HG03139 (cell line): Measurements from ENCODE around the gene ADGRD1.
"Not testable (repeated sequence)": the region's sequence is repeated elsewhere in the genome, so short reads cannot be mapped to it uniquely, and the experiment has no call there.

ENCODE experiments used
- ATAC-seq: cut with Tn5 transposase; IDR thresholded peaks from one replicate; pipeline ENCODE4 v1.9.1; 2021; ENCODE audit not compliant: unreplicated experiment

Gene ADGRD1

DNA sequence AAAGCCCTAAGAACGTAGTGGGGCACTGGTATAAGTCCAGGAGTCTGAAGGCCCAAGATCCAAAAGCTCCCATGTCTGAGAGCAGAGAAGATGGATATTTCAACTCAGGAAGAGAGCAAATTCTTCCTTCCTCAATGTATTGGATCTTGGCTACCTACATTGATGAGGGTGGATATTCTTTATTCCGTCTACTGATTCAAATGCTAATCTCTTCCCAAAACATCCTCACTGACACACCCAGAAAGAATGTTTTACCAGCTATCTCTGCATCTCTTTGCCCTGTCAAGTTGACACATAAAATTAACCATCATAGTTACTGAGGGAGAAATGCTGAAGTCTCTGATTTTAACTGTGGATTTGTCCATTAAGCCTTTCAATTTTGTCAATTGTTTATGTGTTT is 16.6 kb upstream of the ADGRD1 start:
- ATAC-seq = no peak

DNA sequence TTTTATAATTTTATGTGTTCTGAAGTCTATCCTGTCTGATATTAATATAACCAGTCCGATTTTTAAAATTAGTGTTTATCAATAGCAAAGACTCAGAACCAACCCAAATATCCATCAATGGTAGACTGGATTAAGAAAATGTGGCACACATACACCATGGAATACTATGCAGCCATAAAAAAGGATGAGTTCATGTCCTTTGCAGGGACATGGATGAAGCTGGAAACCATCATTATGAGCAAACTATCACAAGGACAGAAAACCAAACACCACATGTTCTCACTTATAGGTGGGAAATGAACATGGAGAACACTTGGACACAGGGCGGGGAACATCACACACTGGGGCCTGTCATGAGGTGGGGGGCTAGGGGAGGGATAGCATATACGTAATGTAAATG is 16.2 kb upstream of the ADGRD1 start:
- not testable (repeated sequence) for ATAC-seq

DNA sequence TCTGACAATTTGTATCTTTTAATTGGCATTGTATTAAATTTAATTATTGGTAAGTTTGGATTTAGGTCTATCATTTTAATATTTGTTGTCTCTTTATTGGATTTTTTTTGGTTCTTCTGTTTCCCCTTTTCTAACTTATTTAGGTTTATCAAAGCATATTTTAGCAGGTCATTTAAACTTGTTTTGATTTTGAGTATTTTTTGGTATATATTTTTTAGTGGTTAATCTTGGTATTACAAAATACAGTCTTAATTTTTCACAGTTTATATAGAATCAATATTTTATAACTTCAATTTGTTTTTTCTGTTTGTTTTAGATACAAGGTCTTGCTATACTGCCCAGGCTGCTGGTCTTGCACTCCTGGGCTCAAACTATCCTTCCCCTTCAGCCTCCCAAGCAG is 15.5 kb upstream of the ADGRD1 start:
- ATAC-seq = no peak

DNA sequence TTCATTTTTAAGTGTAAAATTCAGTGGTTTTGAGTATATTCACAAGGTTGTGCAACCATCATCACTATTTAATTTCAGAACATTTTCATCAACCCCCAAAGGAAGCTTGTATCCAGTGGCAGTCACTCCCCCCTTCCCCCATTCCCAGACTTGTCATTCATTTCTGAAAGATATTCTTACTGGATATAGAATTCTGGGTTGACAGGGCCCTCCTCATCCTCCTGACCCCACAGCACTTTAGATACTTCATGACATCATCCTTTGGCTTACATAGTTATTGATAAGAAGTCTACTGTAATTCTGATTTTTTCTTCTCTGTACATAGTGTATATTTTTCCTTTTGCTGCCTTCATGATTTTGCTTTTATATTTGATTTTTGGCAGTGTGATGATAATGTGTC is 8.8 kb upstream of the ADGRD1 start:
- no peak for ATAC-seq

DNA sequence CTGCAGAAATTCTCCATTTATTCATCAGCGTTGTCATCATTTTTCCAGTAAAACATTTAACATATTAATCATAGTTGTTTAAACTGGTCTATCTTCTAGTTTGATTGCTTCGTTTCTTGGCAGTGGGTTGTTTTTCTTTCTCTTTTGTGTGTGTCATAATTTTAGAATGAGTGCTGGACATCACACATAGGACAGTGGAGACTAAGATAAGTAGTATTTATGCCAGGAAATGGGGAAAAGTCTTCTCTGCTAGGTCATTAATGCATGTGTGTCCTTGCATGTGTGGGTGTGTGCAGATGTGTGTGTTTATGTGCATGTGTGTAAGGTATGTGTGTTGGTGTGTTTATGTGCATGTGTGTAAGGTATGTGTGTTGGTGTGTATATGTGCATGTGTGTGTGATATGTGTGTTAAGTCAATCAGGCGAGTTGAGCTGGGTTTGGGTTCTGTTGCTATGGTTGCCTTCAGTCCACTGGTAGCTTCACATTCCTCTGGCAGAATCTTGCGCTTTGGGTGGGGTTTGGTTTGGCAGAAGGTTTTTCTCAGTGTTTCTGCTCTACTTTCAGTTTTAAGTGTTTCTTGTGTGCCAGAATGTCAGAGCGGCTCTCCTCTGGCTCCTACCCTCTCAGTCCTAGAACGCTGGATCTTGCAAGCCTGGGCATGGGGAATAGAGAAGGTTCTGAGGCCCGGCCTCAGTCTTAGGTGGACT is 7.8 kb upstream of the ADGRD1 start:
- no peak for ATAC-seq

DNA sequence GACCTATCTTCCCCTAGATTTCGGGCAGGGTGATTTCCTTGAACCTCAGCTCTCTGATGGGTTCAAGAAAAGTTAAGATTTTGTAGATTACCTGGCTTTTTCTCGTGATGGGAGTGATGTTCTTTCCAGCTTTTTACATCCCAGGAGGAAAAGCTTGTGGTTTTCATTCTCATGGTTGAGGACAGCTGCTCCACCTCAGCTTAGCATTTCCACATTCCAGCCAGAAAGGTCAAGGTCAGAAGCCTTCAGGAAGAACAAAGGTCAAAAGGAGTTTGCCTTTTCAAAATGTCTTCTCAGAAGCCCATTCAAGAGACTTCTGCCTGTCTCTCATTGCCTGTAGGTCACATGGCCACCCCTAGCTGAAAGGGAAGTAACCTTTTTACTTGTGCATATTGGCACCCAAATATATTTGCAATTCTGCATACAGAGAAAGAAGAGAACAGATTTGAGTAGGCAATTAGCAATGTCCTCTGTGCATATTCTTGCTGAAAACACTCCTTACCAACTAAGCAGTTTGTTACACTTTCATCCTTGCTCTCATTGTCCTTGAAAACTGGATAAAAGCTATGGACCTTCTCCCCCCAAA is 6.6 kb upstream of the ADGRD1 start:
- no peak for ATAC-seq

DNA sequence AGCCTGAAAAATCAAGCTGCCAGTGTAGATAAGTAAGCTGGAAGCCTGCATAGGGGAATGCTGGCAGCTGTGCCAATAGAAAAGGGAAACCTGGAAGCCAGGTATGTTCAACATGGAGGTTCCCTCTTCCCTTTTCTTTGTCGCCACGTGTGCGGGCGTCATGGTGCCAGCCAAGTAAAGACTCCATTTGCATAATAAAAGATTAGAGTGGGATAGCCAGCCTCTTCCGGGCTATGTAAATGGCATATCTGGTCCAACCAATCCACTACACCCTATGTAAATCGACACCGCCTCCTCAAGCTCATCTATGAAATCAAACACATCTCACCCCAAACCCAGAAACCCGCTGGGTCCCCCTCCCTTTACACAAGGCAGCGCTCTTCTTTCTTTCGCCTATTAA is 5.6 kb upstream of the ADGRD1 start:
- ATAC-seq = no peak

DNA sequence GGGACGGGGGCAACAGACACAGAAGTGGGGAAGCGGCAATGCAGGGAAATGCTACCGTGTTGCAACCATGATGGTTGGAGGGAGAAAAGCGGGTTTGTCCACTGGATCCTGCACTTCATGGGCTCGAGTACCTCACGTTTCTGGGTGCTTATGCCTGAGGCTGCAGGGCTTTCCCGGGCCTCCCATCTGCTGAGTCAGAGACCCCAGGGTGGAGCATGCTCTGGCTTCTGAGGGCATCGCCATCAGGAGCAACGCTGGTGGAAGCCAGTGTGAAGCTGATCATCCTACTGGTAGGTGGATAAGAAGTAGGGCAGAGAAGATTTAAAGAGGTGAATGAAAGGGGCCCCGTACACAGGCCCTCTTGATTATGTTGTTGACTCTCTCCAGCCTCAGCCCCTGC is 5.0 kb upstream of the ADGRD1 start:
- no peak for ATAC-seq

DNA sequence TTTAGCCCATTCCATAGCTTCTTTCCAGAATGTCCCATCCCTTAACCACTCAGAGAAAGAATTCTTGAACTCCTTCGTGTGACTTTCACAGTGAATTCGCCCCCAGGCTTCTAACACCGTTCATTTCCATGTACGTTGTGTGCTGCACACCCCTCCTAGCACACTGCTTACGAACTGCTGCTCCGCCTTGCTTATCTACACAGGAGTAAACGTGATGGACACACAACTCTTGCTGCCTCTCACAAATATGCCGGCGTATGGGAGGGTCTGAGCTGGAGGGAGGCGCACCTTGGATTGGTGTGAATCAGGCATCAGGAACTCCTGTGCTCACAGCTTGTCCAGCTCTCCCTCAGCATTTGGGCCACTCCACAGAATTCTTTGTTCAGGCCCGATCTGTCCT is 3.9 kb upstream of the ADGRD1 start:
- ATAC-seq = no peak

DNA sequence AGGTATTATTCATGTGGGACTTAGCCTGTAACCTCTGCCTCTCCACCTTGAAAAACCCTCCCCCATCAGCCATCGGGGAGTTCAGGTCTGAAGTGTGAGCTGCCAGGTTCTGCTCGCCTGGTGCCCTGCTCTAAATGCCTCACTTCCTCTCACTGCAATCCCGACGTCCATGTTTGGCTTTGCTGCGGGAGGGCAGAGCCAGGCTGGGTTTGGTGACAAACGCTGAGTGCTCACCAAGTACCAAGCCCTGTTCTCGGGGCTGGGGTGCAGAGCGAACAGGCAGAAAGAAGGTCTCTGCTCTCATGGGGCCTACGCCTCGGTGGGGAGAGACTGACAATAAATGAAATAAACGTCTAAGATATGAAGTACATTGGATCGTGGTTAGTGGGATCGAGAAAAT is 2.1 kb upstream of the ADGRD1 start:
- ATAC-seq = no peak

DNA sequence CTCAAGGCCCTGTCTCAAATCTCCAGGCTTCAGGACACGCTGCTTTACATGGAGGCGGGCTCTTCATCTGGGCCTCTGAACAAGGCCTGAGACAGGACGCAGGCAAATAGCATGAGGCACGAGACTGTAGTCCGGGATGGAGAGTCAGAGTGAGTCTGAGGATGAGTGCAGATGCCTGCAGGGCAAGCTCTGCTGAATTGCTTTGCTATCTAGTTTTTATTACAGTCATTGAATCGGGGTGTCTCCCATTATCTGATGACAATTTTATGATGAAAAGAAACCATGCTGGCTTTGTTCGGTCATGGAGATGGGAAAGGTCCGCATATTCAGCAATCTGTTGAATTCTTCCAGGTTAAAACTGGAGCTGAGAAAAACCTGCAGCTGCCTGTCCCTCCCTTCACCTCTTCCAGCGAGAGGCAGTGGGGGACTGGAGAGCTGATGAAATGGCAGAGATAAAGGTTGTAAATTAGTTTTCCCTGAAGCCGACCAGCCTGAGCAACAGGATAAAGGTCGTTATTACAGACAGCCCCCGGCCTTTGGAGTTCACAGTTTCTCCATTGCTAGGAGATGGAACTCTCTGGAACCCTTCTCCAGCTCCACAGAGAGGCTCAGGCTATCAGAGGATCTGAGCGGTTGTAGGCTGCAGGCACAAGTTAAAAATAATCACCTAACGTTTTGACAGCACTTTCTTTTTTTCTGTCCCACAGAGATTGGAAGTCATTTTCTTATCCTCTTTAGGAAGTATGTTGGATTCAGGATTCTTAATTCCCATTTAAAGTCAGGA is 1.3 kb upstream of the ADGRD1 start:
- no peak for ATAC-seq

DNA sequence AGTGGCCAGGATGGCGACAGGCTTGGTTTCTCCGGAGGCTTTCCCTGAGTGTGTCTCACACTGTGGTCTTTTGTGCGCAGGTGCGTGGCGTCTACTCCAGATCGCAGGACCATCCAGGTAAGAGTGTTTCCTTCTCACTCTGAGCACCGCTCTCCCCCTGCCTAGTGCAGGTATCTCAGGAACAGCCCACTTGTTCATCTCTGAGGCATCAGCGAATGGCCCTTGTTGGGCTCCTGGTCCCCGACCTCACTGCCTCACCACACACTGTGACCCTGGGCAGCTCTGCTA is 781 bp downstream of the ADGRD1 start:
- no peak for ATAC-seq

DNA sequence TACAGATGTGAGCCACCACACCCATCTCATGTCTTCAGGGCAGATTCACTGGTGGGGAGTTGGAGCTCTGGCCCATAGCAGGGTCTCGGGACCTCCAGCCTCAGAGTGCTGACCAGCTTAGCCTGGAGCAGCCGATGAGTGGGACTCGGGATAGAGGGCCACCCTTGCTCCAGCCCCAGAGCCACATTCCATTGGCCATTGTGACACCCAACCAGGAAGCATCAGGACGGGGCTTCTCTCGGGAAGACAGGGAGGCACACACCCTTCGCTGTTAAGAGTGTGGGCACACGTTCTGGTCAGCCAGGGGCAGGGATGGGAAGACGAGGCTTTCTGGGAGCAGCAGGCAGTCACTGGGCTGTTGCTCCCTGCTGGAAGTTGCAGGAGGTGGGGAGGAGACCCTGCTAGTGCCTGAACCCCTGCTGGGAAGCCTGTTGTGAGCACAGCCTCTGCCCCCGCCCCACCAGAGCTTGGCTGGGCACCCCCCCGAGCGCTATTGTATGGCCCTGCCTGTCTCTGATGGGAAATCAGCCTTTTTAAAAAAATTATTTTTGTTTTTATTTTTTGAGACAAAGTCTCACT is 1.6 kb downstream of the ADGRD1 start:
- ATAC-seq = no peak

DNA sequence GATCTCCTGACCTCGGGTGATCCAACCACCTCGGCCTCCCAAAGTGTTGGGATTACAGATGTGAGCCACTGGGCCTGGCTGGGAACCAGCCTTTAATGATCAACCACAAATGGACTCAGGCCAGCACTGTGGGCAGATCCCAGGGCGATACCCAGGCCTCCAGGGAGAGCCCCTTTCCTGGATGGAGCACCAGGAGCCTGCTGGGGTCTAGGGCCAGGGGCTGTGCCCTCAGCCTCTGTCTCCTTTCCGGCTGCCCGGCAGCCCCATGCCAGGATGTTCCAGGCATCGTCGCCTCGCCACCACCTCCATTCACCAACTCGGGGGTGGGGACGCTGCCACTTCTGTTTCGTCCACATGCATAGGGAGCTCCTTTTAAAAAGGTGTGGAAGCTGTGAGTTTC is 2.3 kb downstream of the ADGRD1 start:
- no peak for ATAC-seq

DNA sequence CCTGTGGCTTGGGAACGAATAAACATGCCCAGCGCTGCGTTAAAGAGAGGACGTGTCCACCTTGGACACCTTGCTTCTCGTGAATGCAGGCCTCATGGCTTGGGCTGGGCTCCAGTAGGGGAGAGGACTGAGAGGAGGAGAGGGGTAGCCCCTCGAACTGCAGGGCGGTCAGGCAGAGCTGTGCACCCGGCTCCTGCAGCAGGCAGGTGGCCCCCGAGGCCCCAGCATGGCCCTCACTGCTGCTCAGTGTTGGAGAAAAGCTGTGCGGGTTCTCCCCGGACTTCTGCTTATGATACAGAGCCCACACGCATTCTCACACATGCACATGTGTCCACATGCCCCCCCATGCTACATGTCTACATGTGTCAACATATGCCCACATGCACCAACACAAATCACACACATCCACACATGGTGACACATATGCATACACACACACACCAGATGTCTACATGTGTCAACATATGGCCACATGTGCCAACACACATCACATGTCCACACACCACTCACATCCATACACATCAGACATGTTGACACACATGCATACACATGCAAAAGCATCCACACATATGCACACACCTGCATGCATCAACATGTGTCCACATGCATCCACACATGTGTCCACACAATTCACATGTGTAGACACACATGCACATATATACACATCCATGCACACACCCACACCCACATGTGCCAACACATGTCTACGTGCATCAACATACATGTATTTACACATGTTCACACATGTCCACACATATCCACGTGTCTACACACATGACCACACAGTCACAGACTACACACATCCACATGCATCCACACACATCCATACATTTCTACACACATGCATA is 3.0 kb downstream of the ADGRD1 start:
- no peak for ATAC-seq

DNA sequence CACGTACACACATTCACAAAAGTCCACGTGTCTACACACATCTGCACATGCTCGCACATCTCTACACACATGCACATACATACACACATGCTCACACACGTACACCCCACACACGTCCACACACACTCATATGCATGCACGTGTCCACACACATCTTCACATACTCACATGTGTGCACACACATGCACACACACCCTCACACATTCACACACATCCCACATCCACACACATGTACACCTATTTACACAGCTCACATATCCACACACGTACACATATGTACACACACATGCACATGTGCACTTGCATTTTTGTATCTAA is 3.6 kb downstream of the ADGRD1 start:
- no peak for ATAC-seq

DNA sequence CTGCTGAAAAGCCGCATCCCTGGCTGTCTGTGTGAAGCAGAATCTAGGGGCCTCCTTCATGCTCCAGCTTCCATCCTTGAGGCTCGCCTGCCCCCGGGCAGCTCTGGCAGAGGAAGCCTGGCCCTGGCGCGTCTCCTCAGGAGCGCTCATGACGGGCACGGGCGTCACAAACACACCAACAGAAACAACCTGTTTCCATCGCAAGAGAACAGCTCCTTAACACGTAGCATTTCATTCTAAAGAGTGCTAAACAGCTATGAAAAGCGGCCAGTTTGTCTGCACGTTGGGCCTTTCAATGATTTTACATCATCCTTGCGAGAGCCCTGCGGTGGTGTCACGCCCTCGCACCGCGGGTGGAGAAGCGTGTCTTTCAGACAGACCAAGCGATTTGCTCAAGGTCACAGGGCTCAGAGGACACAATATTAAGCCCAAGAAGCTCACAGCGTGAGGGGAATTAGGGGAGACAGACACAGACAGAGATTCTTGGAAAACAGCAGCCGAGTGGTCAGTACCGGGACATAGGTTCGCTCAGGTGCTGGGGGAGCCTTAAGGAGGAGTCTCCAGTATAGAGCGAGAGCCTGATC is 4.9 kb downstream of the ADGRD1 start:
- no peak for ATAC-seq

DNA sequence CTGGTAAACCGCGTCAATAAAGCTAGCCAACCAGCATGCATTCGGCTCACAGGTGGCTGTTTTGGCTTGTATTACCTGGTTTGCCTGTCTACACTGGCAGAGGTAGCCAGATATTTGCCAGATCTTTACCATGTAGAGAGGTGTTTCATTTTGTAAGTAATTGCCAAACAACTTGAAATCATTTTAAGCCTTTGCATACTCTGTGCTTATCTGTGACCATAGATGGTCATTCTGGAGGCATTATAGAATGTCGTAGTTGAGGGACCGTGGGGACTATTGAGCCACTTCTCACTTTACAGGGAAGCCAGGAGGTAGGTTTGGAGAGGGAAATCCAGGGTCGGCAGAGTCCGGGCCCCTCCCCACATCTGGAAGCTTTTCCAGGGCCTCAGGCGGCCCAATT is 5.9 kb downstream of the ADGRD1 start:
- ATAC-seq = no peak

DNA sequence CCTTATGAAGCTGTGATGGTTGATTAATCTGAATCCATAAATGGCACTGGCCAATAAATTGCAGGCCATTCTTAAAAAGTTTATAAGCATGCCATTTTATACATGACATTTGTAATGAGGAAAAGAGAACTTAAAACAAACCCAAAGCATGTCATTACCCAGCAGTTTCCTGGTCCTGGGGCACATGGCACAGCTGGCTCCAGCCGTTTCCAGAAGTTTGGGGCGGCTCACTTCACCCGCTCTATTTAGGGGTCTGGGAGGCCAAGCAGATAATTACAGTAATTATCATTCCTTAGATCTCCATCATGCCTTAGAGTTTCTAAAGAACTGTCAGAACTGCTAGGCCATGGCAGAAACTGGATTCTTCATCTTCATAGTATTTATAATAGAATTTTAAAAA is 6.4 kb downstream of the ADGRD1 start:
- ATAC-seq = no peak

DNA sequence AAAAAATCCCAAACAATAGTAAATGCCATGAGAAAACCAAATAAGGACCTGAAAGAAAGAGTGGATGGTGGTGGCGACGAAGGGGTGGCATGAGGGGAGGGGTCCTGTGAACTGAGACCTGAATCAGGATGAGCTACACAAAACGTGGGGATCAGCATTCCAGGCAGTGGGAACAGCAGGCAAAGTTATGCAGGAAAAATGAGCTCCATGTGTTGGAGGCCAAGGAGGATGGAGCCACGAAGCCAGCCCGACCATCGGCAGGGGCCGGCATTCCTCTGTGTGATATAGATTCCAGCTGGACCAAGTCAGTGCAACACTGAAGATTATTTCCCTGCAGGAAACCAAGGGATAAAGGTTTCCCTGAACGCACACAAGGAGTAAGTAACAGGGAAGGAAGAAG is 7.1 kb downstream of the ADGRD1 start:
- no peak for ATAC-seq

DNA sequence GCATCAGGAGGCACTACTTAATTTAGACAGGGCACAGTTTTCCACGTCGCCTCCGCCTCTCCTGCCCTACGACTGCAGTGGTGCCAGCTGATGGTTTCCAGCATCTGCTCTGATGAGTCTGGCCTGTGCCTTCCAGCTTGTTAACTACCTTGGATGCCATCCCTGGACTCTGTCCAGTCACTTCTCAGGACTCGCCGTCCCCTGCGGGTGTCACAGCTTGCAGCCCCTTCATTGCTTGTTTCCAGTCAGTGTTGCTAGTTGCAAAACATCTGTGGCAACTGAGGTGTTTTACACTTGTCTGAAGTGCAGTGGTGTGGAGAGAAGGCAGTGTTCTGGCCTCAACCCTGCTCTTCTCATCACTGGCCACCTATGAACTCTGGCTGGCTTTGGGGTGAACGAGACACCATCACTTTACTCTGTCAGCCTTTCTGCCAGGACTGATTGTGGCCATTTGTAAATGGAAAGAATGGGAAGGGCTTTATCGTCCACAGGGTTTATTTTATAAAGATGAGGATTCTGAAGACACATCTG is 8.3 kb downstream of the ADGRD1 start:
- no peak for ATAC-seq
